Fibroblast of peridontal ligament (primary cell): ENCODE measurements around the gene KCNC2.

Source experiments
- DNase-seq: peaks from one replicate; pipeline ENCODE4 v3.0.0-alpha.2; 2010; ENCODE audit errors: extremely low read depth

KCNC2 gene

GRCh38 chr12:75161488-75161887 is 48.2 kb downstream of the KCNC2 start:
- no peak for DNase-seq

- no peak for DNase-seq
Measured at GRCh38 chr12:75157385-75157784, 52.3 kb downstream of the KCNC2 start.

- no peak for DNase-seq
Measured at GRCh38 chr12:75155962-75156361, 53.7 kb downstream of the KCNC2 start.

- no peak for DNase-seq
Measured at GRCh38 chr12:75154388-75154787, 55.3 kb downstream of the KCNC2 start.

GRCh38 chr12:75139196-75139595 is 70.4 kb downstream of the KCNC2 start:
- no peak for DNase-seq

- DNase-seq, result peak; percentile 11
Measured at GRCh38 chr12:75137896-75138295, 71.7 kb downstream of the KCNC2 start.

- no peak for DNase-seq
Measured at GRCh38 chr12:75135026-75135425, 74.6 kb downstream of the KCNC2 start.

- DNase-seq, result peak; percentile 39
Measured at GRCh38 chr12:75130811-75131210, 78.8 kb downstream of the KCNC2 start.

GRCh38 chr12:75129275-75129674 is 80.4 kb downstream of the KCNC2 start:
- DNase-seq, result no peak

GRCh38 chr12:75121036-75121705 is 88.5 kb downstream of the KCNC2 start:
- DNase-seq, result no peak

- DNase-seq, result no peak
Measured at GRCh38 chr12:75120311-75120711, 89.3 kb downstream of the KCNC2 start.

- no peak for DNase-seq
Measured at GRCh38 chr12:75116646-75117198, 92.9 kb downstream of the KCNC2 start.

GRCh38 chr12:75115748-75116147 is 93.9 kb downstream of the KCNC2 start:
- no peak for DNase-seq

- DNase-seq, result no peak
Measured at GRCh38 chr12:75103822-75104221, 105.8 kb downstream of the KCNC2 start.

- DNase-seq, result no peak
Measured at GRCh38 chr12:75101781-75102180, 107.9 kb downstream of the KCNC2 start.

- no peak for DNase-seq
Measured at GRCh38 chr12:75099210-75099609, 110.4 kb downstream of the KCNC2 start.

- no peak for DNase-seq
Measured at GRCh38 chr12:75097003-75097402, 112.6 kb downstream of the KCNC2 start.

- no peak for DNase-seq
Measured at GRCh38 chr12:75087654-75088053, 122.0 kb downstream of the KCNC2 start.

GRCh38 chr12:75086091-75087038 is 123.3 kb downstream of the KCNC2 start:
- peak; percentile 59 for DNase-seq

- no peak for DNase-seq
Measured at GRCh38 chr12:75081305-75081704, 128.3 kb downstream of the KCNC2 start.

GRCh38 chr12:75080582-75080981 is 129.1 kb downstream of the KCNC2 start:
- DNase-seq, result no peak

- DNase-seq, result no peak
Measured at GRCh38 chr12:75065482-75065881, 144.2 kb downstream of the KCNC2 start.

- DNase-seq, result no peak
Measured at GRCh38 chr12:75062691-75063090, 146.9 kb downstream of the KCNC2 start.
